Inferior parietal cortex (tissue), 1 donor: ENCODE results near the gene TBC1D21.
"Not testable (repeated sequence)": the region's sequence is repeated elsewhere in the genome, so short reads cannot be mapped to it uniquely, and the experiment has no call there.

Experiments
- DNase-seq: peaks from one replicate; pipeline ENCODE4 v3.0.0-alpha.2; 2016; ENCODE audit errors: extremely low spot score

TBC1D21 gene

GRCh38 chr15:73930371-73930770 lies 57.0 kb downstream of the TBC1D21 start:
- DNase-seq: no peak

GRCh38 chr15:73930790-73931281 lies 57.5 kb downstream of the TBC1D21 start:
- no peak for DNase-seq

GRCh38 chr15:73931441-73931840 lies 58.1 kb downstream of the TBC1D21 start:
- no peak for DNase-seq

GRCh38 chr15:73932381-73933191 lies 59.2 kb downstream of the TBC1D21 start:
- no peak for DNase-seq

GRCh38 chr15:73934281-73934680 lies 60.9 kb downstream of the TBC1D21 start:
- DNase-seq: no peak

GRCh38 chr15:73935547-73935946 lies 62.2 kb downstream of the TBC1D21 start:
- no peak for DNase-seq

- DNase-seq: no peak
These were observed 62.8 kb downstream of the TBC1D21 start for GRCh38 chr15:73936181-73936580.

- DNase-seq: no peak
These were observed 63.4 kb downstream of the TBC1D21 start for GRCh38 chr15:73936588-73937290.

- no peak for DNase-seq
These were observed 63.9 kb downstream of the TBC1D21 start for GRCh38 chr15:73937296-73937695.

GRCh38 chr15:73937726-73938125 lies 64.4 kb downstream of the TBC1D21 start:
- no peak for DNase-seq

GRCh38 chr15:73938516-73938915 lies 65.2 kb downstream of the TBC1D21 start:
- not testable (repeated sequence) for DNase-seq
